HG02884 (cell line): Measurements from ENCODE around the gene ATP6V0B.

Experiments
- ATAC-seq: cut with Tn5 transposase; IDR thresholded peaks from one replicate; pipeline ENCODE4 v1.9.1; 2021; ENCODE audit warnings: mild to moderate bottlenecking, moderate library complexity; ENCODE audit not compliant: unreplicated experiment

The ATP6V0B gene

GRCh38 chr1:44024903-44025525, 50.3 kb downstream of the ATP6V0B start:
- ATAC-seq: no peak

- ATAC-seq: no peak
Measured at GRCh38 chr1:44025816-44026215, 51.1 kb downstream of the ATP6V0B start.

- no peak for ATAC-seq
Measured at GRCh38 chr1:44027320-44027719, 52.6 kb downstream of the ATP6V0B start.
